Measurements from ENCODE around the gene AMMECR1.

DNA sequence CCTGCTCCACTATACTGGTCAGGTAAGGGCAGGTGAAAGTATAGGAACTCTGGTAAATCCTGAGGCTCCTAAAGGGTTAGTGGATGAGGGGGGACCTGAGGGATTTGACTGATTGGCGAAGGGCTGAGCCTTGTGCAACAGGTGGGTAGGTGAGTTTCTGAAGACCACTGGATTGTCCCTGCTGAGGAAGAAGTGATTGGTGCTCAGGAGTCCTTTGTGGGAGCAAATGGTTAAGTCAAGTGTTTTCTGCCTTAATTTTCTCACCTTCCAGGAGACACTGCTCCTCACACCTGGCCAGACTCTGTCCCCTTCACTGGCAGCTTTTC, 156.6 kb downstream of the AMMECR1 start:
- TF ChIP-seq, protein P1, sequence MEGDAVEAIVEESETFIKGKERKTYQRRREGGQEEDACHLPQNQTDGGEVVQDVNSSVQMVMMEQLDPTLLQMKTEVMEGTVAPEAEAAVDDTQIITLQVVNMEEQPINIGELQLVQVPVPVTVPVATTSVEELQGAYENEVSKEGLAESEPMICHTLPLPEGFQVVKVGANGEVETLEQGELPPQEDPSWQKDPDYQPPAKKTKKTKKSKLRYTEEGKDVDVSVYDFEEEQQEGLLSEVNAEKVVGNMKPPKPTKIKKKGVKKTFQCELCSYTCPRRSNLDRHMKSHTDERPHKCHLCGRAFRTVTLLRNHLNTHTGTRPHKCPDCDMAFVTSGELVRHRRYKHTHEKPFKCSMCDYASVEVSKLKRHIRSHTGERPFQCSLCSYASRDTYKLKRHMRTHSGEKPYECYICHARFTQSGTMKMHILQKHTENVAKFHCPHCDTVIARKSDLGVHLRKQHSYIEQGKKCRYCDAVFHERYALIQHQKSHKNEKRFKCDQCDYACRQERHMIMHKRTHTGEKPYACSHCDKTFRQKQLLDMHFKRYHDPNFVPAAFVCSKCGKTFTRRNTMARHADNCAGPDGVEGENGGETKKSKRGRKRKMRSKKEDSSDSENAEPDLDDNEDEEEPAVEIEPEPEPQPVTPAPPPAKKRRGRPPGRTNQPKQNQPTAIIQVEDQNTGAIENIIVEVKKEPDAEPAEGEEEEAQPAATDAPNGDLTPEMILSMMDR (IDR thresholded peaks at IDR 0.05; ENCODE audit: low read depth, low read length), result no peak
- TF ChIP-seq POLR2A (IDR thresholded peaks at IDR 0.05; ENCODE audit: extremely low read depth, insufficient read length) (no peak), MYC (IDR thresholded peaks at IDR 0.05; ENCODE audit: low read depth, low read length) (no peak)
- TF ChIP-seq, protein P2, sequence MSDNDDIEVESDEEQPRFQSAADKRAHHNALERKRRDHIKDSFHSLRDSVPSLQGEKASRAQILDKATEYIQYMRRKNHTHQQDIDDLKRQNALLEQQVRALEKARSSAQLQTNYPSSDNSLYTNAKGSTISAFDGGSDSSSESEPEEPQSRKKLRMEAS (IDR thresholded peaks at IDR 0.05; ENCODE audit: low read depth, low read length), result no peak

All from NB4 (cell line).